HG03196 (cell line): ENCODE results near the gene SMCO3.
"Not testable (repeated sequence)": the region's sequence is repeated elsewhere in the genome, so short reads cannot be mapped to it uniquely, and the experiment has no call there.

Source experiments
- ATAC-seq: cut with Tn5 transposase; IDR thresholded peaks from one replicate; pipeline ENCODE4 v1.9.1; 2021; ENCODE audit not compliant: unreplicated experiment

The SMCO3 gene

DNA sequence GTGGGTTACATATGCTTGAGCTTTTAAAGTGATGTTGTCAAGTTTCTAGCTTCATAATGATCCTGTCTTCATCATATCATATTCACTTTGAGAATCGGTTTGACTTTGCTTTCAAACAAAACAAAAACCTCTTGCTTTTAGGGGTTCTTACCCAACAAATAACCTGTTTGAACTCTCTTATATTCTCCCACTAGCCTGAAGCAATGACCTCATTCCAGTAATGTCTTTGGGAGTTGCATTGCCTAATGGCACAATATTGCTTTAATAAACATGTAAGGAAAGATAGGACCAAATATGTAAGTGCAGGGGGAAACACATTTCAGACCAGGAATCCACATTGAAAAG is 38.4 kb downstream of the SMCO3 start:
- ATAC-seq = no peak

DNA sequence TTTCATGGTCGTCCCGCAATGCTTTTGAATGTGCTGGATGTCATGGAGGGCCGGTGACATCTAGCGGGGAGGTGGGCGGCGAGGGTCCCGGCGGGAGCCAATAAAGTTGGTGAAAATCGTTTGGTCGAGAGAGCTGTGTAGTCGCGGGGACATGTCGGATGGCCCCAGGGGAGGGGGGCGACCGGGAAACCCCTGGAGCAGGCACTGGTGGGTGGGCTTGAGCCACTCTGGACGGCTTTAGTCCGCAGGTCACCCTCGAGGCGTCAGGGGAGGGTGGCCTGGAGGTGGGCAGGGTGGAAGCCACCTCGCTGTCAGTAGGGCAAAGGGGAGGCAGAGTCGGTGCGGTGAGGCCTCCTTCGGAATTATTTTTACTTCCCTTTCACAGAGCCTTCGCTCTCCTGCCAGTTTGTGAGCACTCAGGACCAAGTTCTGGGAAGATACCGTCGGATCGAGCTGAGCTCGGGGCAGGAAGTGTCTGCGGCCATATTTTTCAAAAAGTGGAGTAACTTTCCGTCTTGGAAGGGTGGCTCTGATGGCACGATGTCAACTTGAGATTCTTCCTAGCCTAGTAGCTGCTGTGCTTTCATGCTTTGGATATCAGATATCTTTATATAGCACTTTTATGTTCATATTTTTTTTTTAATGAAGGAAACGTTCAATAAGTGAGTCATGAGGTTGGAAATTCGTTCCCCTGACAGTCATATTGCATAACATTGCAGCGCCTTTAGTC is 38.9 kb downstream of the SMCO3 start:
- no peak for ATAC-seq

DNA sequence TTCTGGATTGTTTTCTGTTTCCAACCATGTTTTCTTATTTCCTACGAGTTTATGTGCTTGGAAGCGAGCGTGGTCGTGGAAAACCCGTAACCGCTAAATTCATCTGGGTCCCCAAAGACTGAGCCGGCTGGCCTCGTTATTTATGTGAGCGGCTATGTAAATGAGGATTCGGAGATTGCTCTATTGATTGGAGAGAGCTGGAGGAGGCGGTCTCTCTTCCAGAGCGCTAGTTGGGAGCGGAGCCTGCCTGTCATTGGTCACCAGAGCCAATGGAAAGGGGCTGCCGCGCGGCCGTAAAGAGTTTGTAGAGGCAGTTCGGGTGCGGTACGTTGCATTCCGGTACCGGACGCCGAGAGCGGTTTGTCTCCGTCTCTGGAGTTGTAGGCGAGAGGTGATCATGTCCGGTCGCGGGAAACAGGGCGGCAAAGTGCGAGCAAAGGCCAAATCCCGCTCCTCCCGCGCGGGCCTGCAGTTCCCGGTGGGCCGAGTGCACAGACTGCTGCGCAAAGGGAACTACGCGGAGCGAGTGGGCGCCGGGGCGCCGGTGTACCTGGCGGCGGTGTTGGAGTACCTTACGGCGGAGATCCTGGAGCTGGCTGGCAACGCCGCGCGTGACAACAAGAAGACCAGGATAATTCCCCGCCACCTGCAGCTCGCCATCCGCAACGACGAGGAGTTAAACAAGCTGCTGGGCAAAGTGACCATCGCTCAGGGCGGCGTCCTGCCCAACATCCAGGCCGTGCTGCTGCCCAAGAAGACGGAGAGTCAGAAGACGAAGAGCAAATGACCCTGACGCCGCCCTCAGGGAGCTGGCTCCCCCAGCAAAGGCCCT is 39.7 kb downstream of the SMCO3 start:
- peak; percentile 53 for ATAC-seq

DNA sequence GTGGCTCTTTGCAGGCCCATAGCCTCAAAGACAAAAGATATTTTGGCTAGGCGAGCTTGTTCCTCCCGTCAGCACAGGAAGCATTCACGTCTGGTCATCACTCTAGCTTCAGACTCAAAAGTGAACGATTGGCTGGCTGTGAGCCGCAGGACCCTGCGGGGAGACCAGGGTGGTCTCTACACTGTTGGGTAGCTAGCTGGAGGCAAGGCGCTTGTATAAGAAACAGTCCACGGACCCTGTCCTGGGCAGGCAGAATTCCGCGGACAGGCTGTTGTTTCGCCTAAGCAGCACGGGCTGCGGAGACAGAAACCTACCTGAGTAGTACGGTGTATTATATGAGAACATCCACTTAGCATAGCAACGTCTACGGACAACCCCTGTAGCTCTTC is 40.3 kb downstream of the SMCO3 start:
- no peak for ATAC-seq

DNA sequence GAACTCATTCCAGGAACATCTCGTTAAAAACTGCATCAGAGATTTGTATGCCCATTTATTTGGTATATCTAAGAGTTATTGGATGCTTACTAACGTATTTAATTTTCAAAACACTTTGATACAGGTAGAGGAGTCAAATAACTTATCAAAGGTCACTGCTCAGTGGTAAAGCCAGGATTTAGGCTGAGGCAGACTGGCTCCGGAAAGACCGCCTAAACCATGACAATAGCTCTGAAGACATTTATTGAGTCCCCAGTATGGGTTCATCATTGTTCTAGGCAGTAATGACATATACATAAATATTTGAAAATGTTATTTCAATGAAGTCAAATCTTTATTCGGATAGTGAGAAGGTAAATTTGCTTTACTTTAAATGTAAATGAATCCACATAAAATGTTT is 41.0 kb downstream of the SMCO3 start:
- no peak for ATAC-seq

DNA sequence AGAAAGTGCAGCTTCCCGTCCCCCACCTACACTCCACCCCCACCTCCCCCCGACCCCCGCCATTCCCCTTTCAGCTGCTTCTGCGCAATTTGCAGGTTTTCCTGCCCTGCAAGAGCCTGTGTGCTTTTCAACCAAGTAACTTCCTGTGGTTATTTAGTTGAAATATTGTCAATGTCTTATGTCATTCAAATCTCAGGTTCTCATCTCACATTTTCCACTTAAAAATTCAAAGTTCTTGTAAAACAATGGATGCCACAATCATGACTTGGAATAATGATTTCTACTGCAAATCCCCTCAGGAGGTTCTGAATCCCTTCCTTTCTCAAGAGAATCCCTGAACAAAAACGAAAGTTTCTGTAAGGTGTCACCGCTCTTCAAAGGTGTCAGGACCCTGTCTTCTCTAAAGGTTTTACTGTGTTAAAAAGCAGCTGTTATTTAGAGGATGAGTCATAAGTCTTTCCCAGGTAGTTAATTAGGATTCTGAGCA is 42.3 kb downstream of the SMCO3 start:
- no peak for ATAC-seq

DNA sequence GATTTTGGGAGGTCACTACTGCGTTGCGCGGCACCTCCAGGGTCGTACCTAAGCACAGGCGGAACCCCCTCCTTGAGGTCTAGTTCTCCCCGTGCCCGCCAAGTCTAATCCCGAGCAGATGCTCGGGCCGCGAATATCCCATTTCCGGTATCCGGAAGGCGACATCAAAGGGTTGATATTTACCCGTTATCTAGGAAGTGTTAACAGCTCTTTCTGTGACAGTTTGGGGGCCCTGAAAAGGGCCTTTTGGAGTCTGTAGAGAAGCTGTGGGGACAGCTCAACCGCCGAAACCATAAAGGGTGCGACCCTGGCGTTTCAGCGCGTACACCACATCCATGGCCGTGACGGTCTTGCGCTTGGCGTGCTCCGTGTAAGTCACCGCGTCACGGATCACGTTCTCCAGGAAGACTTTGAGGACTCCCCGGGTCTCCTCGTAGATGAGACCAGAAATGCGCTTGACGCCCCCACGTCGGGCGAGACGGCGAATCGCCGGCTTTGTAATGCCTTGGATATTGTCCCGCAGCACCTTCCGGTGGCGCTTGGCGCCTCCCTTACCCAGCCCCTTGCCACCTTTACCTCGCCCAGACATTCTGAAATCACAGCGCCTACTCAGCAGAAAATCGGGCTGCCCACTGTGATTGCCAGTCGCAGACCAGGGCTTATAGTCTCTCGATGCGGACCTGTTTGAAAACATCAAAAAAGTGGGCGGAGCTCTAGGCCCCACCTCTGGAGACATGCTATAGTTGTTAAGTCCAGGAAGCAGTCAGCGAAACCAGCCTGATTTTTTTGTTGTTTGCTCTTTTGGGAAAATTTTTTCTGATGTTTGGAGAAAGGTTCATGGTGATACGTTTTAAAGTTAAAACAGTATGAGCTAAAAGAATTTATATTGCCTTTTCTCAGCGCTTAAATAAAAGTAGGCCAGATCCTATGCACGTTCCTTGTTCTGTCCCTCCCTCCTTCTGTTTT is 43.2 kb downstream of the SMCO3 start:
- peak; percentile 31 for ATAC-seq

DNA sequence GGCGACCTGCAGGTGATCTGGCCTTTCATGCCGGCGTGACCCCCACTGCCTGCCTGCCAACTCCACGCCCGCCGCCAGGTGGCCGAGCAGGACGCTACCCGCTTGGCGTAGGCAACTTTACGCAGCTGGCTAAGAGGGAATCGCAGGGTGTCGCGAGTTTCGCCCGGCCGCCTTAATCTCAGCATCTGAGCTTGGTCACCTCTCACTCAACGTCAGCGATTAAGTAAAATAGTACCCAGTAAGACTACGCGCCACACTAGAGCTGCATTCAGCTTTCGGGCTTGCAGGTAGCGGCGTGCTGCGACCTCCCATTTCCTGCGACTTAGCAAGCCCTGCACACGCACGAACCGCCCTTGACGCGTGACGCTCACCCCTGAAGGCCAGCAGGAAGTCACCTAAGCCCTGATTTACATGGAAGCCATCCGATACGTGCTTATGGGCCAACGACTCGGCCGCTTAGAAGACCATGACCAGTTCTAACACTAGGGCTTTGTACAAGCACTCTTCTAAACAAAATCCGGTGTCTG is 44.0 kb downstream of the SMCO3 start:
- peak; percentile 40 for ATAC-seq

DNA sequence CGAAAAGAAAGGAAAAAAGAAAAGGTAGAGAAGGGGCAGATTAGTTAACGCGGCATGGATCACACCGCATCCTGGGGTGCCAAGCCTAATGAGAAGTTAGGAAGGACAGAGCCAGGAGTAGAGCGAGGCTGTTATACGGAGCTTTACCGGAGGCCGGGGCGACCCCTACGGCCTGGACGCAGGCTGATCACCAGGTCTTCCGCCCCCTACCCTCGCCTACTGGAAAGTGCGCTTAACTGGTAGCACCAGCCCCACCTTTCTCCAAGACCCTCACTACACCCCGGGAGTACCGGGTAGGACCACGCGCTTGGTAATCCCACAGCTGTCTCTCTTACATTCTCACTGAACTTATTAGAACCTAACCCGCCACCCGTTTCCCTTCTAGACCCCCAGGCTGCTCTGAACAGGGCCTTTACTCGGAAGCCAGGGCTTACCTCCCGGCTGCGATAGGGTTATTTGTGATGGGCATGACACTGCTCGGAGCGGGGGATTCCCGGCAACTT is 44.5 kb downstream of the SMCO3 start:
- no peak for ATAC-seq

DNA sequence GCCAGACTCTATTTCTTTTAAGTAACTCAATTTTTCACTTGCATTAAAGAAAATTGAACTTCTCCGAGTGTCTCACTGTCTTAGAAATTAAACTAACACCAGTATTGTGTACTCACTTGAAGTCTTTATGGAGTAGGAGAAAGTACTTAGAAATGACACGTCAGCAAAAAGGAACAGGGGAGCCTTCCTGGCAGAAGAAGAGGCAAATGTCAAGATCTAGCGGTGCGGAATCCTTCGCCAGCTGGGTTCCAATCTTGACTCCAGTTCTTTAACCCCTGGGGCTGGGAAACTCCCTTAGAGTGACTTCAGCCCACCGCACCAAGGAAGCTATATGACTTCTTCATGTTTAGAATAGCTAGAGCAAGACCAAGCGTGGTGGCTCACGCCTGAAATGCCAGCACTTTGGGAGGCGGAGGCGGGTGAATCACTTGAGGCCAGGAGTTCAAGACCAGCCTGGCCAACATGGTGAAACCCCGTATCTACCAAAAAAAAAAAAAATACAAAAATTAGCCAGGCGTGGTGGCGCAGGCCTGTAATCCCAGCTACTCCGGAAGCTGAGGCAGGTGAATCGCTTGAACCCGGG is 45.1 kb downstream of the SMCO3 start:
- no peak for ATAC-seq

DNA sequence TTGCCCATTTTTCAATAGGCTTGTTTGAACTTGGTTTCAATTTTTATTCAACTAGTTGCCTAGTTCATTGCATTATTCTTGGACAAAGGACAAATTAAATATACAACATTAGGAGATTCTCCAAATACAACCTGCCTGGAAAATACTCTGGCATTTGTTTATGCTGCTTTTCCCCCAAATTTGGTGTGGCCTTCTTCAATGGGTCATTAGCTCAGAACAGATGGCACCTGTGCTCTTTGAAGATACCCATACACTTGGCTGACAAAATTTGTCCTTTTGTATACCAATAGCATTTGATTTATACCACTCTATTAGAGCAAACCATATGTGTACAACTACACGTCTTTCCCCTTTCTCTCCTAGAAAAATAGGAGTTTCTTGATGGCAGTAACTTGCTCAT is 46.4 kb downstream of the SMCO3 start:
- ATAC-seq = no peak

DNA sequence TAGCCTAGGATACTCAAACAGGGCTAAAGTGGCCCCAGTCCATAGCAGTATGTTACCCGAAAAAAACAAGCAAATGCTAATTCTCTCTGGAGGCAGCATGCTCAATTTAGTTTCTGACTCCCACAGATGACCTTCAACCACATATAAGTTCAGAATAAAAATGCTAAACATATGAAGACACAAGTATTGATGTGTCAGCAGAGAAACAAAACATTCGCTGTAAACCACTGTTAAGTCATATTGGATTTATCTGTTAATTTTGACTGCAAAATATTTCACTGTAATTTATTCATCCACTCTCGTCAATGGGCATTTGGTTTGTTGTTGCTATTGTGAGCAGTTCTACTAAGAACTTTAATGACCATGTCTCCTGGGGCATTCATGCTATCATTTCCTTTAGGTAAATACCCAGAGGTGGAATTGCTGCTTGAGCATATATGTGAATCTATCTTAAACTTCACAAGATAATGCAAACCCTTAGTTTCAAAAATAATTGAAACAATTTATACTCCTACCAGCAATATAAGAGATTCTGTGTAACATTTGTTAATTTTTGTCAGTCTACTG is 47.2 kb downstream of the SMCO3 start:
- no peak for ATAC-seq

DNA sequence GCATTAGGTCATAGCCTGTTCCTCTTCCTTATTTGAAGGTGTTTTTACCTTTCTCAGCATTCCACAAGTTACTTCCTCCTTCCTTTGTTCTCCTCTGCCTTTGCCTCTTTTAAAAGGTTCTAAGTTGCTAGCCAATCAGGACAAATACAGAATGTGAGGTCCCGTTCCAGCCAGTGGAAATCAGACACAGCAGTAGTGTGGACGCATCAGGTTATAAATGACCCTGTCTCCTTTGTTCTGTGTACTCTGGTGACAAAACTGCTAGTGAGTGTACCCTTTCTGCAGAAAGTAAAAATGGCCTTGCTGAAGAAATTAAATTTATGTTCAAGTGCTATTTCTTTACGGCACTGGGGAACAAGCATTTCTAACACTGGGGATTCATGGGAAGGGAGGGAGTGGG is 48.0 kb downstream of the SMCO3 start:
- not testable (repeated sequence) for ATAC-seq

DNA sequence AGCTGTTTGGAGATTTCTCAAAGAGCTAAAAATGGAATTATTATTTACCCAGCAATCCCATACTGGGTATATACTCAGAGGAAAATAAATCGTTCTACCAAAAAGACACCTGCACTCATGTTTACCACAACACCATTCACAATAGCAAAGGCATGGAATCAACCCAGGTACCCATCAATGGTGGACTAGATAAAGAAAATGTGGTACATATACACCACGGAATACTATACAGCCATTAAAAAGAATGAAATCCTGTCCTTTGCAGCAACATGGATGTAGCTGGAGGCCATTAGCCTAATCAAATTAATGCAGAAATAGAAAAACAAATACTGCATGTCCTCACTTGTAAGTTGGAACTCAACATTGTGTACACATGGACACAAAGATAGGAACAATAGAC is 48.6 kb downstream of the SMCO3 start:
- ATAC-seq = no peak

DNA sequence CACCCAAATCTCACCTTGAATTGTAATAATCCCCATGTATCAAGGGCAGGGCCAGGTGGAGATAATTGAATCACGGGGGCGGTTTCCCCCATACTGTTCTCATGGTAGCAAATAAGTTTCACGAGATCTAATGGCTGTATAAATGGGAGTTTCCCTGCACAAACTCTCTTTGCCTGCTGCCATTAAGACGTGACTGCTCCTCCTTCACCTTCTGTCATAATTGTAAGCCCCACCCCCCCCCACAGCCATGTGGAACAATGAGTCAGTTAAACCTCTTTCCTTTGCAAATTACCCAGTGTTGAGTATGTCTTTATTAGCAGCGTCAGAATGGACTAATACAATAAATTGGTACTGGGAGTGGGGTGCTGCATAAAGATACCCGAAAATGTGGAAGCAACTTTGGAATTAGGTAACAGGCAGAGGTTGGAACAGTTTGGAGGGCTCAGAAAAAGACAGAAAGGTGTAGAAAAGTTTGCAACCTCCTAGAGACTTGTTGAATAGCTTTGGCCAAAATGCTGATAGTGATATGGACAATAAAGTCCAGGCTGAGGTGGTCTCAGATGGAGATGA is 54.2 kb downstream of the SMCO3 start:
- ATAC-seq = not testable (repeated sequence)

DNA sequence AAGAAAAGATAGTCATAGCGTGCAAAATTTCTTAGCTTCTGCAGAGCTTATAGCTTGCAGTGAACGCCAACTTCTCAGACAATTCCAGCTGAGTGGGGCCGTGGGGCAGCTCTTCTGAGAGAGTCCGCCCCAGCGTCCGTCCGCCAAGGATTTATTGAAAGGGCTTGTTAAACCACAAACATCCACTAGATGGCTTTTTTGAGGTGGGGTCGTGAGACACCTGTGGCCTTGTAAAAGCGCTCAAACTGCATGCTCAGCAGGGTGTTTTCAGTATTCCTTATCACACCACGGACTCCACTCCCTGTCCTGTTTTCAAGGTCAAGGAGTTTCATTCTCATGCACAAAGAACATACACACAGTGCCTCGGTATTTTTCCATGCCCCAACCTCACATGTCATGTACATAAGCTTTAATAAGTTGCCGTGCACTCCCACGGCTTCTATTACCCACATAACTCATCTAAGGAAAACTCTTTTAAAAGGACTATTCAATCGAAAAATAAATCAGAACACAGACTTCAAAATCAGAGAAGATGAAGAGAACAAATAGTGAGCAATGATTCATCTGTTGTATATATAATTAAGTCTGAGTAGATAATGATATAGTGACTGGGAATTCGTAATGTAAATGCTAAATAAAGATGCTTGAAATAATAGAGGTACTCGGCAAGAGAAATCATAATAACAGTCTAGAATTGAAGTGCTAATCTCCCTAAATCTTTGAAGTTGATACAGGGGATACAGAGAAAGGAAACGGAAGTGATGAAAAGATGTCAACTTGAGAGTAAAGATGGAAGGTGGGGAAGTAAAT is 57.4 kb downstream of the SMCO3 start:
- ATAC-seq = no peak
